Measurements from ENCODE around the gene SLC25A45.

The SLC25A45 gene

DNA sequence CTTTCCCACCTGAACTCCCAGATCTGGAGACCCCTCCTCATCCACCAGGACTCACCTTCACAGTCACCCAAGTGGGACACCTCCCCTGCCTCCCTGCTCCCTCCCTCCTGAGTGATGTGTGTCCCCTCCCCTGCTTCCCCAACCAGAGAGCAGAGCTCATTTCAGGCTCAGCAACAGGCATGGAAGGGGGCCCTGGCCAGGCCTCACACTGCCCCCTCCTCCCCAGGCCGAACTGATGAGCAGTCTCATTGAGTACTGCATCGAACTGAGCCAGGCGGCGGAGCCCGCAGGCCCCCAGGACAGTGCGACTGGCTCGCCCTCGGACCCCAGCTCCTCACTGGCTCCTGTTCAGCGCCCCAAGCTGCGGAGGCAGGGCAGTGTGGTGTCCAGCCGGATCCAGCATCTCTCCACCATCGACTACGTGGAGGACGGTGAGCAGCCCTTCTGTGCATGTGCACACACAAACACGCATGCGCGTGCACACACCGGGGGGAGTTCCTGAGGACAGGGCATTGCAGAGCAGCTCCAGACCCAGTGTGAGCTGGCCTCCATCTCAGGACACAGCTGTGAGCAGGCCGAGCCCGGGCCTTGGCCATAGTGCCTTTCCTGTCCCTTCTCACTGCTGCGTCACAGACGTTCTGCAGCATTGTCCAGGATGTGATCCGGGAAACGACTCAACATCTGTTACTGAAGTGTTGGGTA lies 22.3 kb upstream of the SLC25A45 start:
- no peak overlapping the region for H3K4me3 ChIP-seq (ENCODE audit: low read depth, low read length)

DNA sequence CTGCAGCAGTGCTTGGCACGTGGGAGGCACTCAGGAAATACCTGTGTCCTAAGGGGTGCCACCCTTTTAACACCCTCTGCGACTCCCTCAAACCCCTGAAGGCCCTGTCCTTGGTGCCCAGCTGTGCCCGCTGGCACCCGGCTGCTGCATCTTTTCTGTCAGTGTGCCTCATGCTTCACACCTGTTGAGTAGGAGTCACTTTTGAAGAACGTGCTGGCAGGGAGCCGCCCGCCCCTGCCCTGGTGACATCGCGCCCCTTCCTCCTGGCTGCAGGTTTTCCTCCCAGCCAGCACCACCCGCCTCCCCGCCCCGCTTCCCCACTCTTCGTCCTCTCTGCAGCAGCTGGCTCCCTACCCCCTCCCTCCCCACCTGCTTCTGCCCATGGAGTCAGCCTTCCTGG lies 21.8 kb upstream of the SLC25A45 start:
- no peak overlapping the region for H3K4me3 ChIP-seq (ENCODE audit: low read depth, low read length)
- TF ChIP-seq CTCF (IDR thresholded peaks at IDR 0.05; ENCODE audit: borderline replicate concordance, insufficient read depth, low read depth, low read length) = no peak

More for the DNA sequence above, 22.3 kb upstream of the SLC25A45 start:
- no peak for TF ChIP-seq CTCF (IDR thresholded peaks at IDR 0.05; ENCODE audit: borderline replicate concordance, insufficient read depth, low read depth, low read length)

DNA sequence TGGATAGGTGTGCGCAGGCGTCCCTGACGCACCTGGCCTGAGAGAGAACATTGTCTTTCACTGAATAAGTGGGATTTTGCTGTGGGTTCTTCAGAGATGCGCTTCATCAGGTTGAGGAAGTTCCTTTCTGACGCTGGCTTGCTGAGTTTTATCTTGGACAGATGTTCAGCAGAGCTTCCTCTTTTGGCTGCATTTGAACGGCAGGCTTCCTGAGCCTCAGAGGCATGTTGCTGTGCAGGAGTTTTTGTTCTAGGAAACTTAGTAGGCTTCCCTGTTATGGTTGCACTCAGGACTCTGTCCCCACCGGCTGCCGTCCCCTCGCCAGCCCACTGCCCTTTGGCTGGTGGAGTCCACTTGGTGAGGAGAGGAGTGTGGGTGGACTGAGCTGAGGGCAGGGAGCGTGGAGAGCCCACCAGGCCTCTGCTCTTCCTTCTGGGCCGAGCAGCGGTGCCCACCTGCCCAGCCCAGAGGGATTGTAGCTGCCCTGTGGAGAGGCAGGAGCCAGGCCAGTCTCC lies 21.2 kb upstream of the SLC25A45 start:
- no peak overlapping the region for H3K4me3 ChIP-seq (ENCODE audit: low read depth, low read length)
- no peak for TF ChIP-seq CTCF (IDR thresholded peaks at IDR 0.05; ENCODE audit: borderline replicate concordance, insufficient read depth, low read depth, low read length)

- TF ChIP-seq CTCF (IDR thresholded peaks at IDR 0.05; ENCODE audit: borderline replicate concordance, insufficient read depth, low read depth, low read length) = no peak
Observed at GRCh38 chr11:65402790-65403189, 20.3 kb upstream of the SLC25A45 start.

GRCh38 chr11:65401803-65402248 lies 19.4 kb upstream of the SLC25A45 start:
- no peak overlapping the region for H3K4me3 ChIP-seq (ENCODE audit: low read depth, low read length)
- no peak for TF ChIP-seq CTCF (IDR thresholded peaks at IDR 0.05; ENCODE audit: borderline replicate concordance, insufficient read depth, low read depth, low read length)

More at GRCh38 chr11:65402790-65403189, 20.3 kb upstream of the SLC25A45 start:
- H3K4me3 ChIP-seq (ENCODE audit: low read depth, low read length) = no peak overlapping the region

- no peak for TF ChIP-seq CTCF (IDR thresholded peaks at IDR 0.05; ENCODE audit: borderline replicate concordance, insufficient read depth, low read depth, low read length)
- no peak overlapping the region for H3K4me3 ChIP-seq (ENCODE audit: low read depth, low read length)
Observed at GRCh38 chr11:65401073-65401802, 18.8 kb upstream of the SLC25A45 start.
